GM12892 (cell line): ENCODE results near the gene IQGAP1.

Source experiments
- POLR2A ChIP-seq: IDR thresholded peaks from 2 replicates; pipeline ENCODE4 v1.6.1; 2011; ENCODE audit warnings: low read depth, low read length, control low read depth
- TAF1 ChIP-seq: IDR thresholded peaks from 2 replicates; pipeline ENCODE4 v1.6.1; 2011; ENCODE audit warnings: low read depth, mild to moderate bottlenecking, control low read depth, low read length, borderline replicate concordance

DNA sequence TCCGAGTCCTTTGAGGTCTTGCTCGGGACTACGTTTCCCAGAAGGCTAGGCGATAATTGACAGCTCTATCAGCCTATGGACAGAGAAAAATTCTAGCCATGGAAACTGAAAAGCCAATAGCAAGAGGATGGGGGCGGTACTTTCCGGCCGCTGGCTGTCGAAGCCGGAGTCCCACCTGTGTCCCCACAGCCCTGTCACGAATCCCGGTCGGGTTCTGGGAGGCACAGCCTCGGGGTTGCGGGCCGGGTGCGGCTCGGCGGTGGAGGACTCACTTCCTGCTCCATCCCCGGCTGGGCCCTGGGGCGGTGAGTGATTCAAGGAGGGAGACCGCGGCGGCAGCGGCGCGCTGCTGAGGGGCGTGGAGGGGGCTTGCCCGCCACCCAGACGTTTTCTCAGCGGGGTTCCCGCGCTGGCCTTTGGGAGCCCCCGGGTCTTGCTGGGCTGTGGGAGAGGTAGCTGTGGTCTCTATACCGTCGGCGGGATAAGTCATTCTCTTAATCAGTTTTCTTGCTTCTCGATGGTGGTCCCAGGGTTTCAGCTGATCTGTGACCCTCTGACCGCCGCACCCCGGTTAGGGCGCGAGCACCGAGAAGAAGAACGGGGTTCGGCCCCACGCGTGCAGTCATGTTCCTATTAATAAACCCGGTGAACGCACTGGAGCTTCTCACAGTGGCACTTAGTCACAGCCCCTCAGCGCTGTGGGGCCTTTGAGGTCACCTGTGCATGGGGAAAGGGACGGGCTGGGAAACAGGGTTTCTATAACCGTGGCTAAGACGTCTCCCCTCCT lies 35.7 kb upstream of the IQGAP1 start, which contains the start of gene ZNF774:
- TF ChIP-seq POLR2A: no peak; the same call in 1 of the 2 replicates
- no peak for TF ChIP-seq TAF1
